VCaP (cell line): Measurements from ENCODE around the gene SDK1.

ENCODE experiments used
- H3K27ac ChIP-seq: fragments of 450-650 bp; 2 replicates; pipeline ENCODE4 v1.5.1; 2017
- TF ChIP-seq, protein P1 (sequence below): fragments of 450-650 bp; conservative IDR thresholded peaks from 2 replicates; pipeline ENCODE4 v1.5.1; 2017; ENCODE audit warnings: mild to moderate bottlenecking, moderate library complexity

SDK1 gene

GRCh38 chr7:4043988-4044387 is 742.9 kb downstream of the SDK1 start:
- TF ChIP-seq, protein P1, sequence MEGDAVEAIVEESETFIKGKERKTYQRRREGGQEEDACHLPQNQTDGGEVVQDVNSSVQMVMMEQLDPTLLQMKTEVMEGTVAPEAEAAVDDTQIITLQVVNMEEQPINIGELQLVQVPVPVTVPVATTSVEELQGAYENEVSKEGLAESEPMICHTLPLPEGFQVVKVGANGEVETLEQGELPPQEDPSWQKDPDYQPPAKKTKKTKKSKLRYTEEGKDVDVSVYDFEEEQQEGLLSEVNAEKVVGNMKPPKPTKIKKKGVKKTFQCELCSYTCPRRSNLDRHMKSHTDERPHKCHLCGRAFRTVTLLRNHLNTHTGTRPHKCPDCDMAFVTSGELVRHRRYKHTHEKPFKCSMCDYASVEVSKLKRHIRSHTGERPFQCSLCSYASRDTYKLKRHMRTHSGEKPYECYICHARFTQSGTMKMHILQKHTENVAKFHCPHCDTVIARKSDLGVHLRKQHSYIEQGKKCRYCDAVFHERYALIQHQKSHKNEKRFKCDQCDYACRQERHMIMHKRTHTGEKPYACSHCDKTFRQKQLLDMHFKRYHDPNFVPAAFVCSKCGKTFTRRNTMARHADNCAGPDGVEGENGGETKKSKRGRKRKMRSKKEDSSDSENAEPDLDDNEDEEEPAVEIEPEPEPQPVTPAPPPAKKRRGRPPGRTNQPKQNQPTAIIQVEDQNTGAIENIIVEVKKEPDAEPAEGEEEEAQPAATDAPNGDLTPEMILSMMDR, result no peak
- H3K27ac ChIP-seq, result no peak overlapping the region

DNA sequence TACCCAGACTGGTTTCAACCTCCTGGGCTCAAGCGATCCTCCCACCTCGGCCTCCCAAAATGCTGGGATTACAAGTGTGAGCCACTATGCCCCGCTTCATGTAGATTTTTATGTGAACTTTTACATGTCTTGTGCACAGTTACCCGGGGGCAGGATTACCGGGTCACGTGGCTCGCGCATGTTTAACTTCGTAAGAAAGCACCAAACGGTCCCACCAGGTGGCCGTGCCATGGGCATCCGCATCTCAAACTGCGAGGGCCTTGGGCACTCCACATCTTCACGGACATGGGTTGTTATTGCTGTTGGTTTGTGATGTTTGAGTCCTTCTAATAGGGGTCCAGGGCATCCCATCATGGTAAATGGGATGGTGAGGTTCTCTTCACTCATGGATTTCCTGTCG is 744.4 kb downstream of the SDK1 start:
- TF ChIP-seq, protein P1, result no peak
- no peak overlapping the region for H3K27ac ChIP-seq

DNA sequence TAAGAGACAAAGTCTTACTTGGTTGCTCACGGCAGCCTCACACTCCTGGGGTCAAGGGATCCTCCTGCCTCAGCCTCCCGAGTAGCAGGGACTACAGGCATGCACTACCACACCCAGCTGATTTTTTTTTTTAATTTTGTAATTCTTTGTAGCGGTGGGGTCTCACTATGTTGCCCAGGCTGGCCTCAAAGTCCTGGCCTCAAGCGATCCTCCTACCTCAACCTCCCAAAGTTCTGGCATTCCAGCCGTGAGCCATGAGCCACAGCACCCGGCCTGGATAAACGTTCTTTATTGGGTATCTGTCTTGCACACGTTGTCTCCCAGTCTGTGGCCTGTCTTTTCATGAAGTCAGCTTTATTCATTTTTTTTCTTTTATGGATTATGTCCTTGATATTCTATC is 744.9 kb downstream of the SDK1 start:
- TF ChIP-seq, protein P1, result no peak

GRCh38 chr7:4048336-4048735 is 747.3 kb downstream of the SDK1 start:
- TF ChIP-seq, protein P1, result no peak
- no peak overlapping the region for H3K27ac ChIP-seq

More for the DNA sequence above, 744.9 kb downstream of the SDK1 start:
- H3K27ac ChIP-seq, result no peak overlapping the region

GRCh38 chr7:4049202-4049601 is 748.1 kb downstream of the SDK1 start:
- TF ChIP-seq, protein P1, result no peak

GRCh38 chr7:4050126-4050660 is 749.1 kb downstream of the SDK1 start:
- no peak overlapping the region for H3K27ac ChIP-seq
- TF ChIP-seq, protein P1, result no peak

More at GRCh38 chr7:4049202-4049601, 748.1 kb downstream of the SDK1 start:
- H3K27ac ChIP-seq, result no peak overlapping the region

GRCh38 chr7:4051696-4052095 is 750.6 kb downstream of the SDK1 start:
- H3K27ac ChIP-seq, result no peak overlapping the region
- TF ChIP-seq, protein P1, result no peak
